HUES48 (cell line): ENCODE data around the gene TANC2.

ENCODE experiments used
- H3K27ac ChIP-seq: one replicate; pipeline ENCODE4 v1.7.0; 2013; ENCODE audit warnings: low read depth, low read length, inconsistent platforms
- H3K27me3 ChIP-seq: 2 replicates; pipeline ENCODE4 v1.6.1; 2013; ENCODE audit warnings: mild to moderate bottlenecking, low read length; ENCODE audit not compliant: control insufficient read depth, insufficient read depth
- H3K36me3 ChIP-seq: 2 replicates; pipeline ENCODE4 v1.6.1; 2013; ENCODE audit warnings: low read length; ENCODE audit not compliant: control insufficient read depth, insufficient read depth
- H3K4me1 ChIP-seq: 2 replicates; pipeline ENCODE4 v1.6.1; 2013; ENCODE audit warnings: mild to moderate bottlenecking, low read length; ENCODE audit not compliant: control insufficient read depth, insufficient read depth
- H3K4me3 ChIP-seq: 2 replicates; pipeline ENCODE4 v1.5.1; 2013; ENCODE audit warnings: mild to moderate bottlenecking, low read depth, low read length
- H3K9ac ChIP-seq: 2 replicates; pipeline ENCODE4 v1.6.1; 2013; ENCODE audit warnings: mild to moderate bottlenecking, low read depth, low read length, moderate library complexity
- H3K9me3 ChIP-seq: 2 replicates; pipeline ENCODE4 v1.6.1; 2013; ENCODE audit warnings: low read length; ENCODE audit not compliant: control insufficient read depth, insufficient read depth

The TANC2 gene

DNA sequence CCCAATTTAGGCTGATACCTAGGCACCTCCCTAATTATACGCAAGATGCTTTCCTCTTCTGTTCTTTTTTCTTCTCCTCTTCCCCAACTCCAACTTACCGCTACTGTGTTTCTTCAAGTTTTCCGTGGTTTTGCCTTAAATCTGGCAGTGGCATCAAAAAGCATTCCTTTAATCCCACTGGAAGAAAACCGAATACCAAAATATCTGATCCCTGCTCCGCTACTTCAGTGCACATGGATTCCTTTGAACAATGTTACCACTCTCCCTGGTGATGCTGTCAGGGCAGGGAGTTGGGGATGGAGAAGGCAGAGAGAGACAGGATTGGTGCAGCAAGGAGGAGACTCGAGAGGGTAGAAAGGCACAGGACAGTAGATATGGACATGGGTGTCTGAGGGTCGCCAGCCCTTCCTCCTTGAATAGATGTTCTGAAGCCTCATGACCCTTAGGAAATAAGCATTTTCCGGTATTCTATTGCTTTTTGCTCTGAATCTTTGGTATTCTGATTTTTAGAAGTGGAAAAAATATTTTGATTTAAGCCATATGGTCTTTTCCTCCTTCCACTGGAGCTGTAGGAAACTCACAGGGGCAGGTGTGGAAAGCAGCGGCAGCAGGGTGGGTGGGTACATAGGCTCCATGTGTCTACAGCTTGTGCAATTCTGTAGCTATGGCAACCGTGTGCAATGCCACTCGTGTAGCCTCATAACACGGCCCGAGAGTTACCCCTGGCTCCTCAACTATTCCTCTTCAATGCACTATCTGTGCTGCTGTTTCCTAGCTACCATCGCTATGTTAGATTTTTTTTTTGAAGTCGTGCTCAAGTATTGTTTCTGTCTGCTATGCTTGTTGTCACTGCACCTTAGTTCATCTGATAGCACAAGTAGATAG is 32.3 kb upstream of the TANC2 start:
- Histone ChIP-seq H3K4me3 (no peak overlapping the region), H3K27me3 (no peaks in the 10 kb centered on the region), H3K4me1 (no peaks in the 10 kb centered on the region), H3K9me3 (no peaks in the 10 kb centered on the region), H3K36me3 (no peaks in the 10 kb centered on the region), H3K9ac (no peak overlapping the region), H3K27ac (no peak overlapping the region)

DNA sequence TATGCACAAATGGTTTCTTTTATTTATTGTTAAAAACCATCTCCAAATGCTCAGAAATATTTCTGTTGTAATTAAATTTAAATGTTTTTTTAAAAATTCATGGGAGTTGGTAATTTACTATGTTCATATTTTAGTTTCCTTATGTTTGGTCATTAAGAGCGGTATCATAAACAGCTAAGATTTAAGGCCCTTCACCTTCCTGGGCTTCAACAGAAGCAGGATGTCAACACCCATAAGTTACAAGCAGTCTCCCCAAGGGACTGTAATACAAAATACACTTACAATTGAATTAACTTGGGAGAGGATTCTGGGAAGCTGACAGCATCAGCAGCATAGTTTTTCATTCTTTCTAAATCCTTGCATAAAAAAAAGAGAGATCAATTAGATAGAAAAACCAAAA is 30.9 kb upstream of the TANC2 start:
- Histone ChIP-seq H3K36me3 (no peaks in the 10 kb centered on the region), H3K27ac (no peak overlapping the region), H3K27me3 (no peaks in the 10 kb centered on the region), H3K9me3 (no peaks in the 10 kb centered on the region), H3K9ac (no peak overlapping the region), H3K4me3 (no peak overlapping the region), H3K4me1 (no peaks in the 10 kb centered on the region)

DNA sequence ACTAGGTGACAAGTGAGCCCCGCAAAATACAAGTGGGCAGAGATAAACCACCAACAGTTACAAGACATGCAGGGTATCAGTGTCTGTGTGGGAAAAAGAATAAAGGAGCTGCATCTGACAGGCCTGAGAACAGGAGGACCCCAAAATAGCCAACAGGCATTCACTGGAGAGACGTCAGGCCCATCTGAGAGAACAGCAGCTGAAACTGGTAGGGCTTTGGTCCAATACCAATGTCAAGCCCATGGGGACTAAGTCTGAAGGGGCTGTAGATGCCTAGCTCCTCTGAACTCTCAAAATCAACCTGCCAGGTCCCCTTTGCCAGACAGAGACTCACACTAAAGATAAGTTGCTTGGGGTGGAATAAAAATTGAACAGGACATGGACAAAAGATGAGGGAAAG is 30.5 kb upstream of the TANC2 start:
- H3K4me1 ChIP-seq = no peaks in the 10 kb centered on the region
- H3K36me3 ChIP-seq = no peaks in the 10 kb centered on the region
- H3K9ac ChIP-seq = no peak overlapping the region
- H3K9me3 ChIP-seq = no peaks in the 10 kb centered on the region
- no peaks in the 10 kb centered on the region for H3K27me3 ChIP-seq
- no peak overlapping the region for H3K4me3 ChIP-seq
- H3K27ac ChIP-seq = no peak overlapping the region

DNA sequence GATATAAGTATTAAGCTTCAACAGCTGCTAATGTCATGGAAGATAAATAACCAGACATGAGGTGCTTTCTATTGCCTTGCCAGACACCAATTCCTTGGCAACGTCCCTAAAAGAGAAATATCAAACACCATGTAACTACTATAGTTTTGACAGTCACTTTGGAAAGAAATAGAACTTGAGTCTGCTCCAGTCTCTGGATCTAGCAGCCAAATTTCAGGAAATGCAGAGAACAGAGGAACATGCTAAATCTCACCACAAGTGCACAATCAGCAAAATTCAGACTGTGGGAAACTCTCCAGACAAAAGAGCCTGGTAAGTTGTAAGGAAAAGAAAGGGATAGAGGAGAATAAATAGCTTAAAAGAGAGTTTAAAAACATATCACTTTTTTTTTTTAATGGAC is 28.4 kb upstream of the TANC2 start:
- Histone ChIP-seq H3K27me3 (no peaks in the 10 kb centered on the region), H3K9ac (no peak overlapping the region), H3K9me3 (peaks cover 3% of the 10 kb centered on the region; the same call in 1 of the 2 replicates), H3K4me3 (no peak overlapping the region), H3K36me3 (no peaks in the 10 kb centered on the region), H3K27ac (no peak overlapping the region), H3K4me1 (no peaks in the 10 kb centered on the region)

DNA sequence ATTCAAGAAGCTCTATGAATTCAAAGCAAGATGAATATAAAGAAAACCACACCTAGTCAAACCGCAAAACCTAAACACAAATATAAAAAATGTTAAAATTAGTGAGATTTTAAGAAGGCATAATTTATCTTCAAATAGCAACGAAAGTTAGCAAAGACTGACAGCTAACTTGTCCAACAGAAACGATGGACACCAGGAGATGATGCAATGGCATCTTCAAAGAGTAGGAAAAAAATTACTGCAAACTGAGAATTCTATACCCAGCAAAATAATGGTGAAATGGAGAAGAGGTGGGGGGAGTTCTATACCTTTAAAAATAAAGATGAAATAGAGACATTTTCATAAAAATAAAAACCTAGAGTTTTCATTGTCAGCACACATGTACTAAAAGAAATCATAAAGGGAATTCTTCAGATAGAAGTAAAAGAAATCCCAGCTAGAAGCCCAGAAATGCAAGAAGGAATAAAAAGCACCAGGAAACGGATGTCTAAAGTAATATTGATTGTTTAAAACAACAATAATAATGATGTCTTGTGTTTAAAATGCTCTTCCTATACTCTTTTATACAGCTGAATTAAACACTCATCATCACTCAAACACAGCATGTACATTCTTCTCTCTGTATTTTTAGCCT is 24.6 kb upstream of the TANC2 start:
- Histone ChIP-seq H3K27ac (no peak overlapping the region), H3K9ac (no peak overlapping the region), H3K36me3 (no peaks in the 10 kb centered on the region), H3K4me1 (no peaks in the 10 kb centered on the region), H3K9me3 (peaks cover 3% of the 10 kb centered on the region; the same call in 1 of the 2 replicates), H3K27me3 (no peaks in the 10 kb centered on the region), H3K4me3 (no peak overlapping the region)

DNA sequence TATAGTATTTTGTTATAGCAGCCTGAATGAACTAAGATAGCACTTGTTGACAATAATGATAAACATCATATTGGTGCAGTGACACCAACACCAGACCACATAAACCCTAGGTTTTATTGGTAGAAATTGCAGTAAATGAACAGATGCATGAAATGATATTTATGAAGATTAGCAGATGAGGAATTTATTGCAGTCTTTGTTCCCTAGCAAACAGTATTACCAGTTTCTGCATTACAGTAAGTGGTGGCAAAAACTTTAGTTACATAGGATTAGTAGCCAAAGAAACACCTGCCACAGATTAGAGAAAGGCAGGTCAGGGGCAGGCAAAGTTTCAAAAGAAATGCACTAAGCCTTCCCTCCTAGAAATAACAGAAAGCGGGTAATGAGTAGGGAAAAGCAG is 17.7 kb upstream of the TANC2 start:
- H3K27me3 ChIP-seq = no peaks in the 10 kb centered on the region
- H3K9ac ChIP-seq = no peak overlapping the region
- H3K27ac ChIP-seq = no peak overlapping the region
- H3K4me1 ChIP-seq = no peaks in the 10 kb centered on the region
- no peaks in the 10 kb centered on the region for H3K36me3 ChIP-seq
- no peak overlapping the region for H3K4me3 ChIP-seq
- no peaks in the 10 kb centered on the region for H3K9me3 ChIP-seq

DNA sequence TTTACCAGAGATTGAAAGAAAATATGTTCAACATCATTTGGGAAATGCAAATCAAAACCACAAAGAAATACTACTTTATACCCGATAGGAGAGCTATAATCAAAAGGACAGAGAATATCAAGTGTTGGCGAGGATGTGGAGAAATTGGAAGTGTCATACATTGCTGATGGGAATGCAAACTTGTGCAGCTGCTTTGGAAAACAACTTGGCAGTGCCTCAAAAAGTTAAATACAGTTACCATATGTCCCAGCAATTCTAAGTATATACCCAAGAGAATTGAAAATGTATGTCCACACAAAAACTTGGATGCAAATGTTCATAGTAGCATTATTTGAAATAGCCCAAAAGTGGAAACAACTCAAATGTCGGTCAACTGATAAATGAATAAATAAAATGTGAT is 17.0 kb upstream of the TANC2 start:
- Histone ChIP-seq H3K27ac (no peak overlapping the region), H3K36me3 (no peaks in the 10 kb centered on the region), H3K27me3 (no peaks in the 10 kb centered on the region), H3K9me3 (no peaks in the 10 kb centered on the region), H3K9ac (no peak overlapping the region), H3K4me3 (no peak overlapping the region), H3K4me1 (no peaks in the 10 kb centered on the region)

DNA sequence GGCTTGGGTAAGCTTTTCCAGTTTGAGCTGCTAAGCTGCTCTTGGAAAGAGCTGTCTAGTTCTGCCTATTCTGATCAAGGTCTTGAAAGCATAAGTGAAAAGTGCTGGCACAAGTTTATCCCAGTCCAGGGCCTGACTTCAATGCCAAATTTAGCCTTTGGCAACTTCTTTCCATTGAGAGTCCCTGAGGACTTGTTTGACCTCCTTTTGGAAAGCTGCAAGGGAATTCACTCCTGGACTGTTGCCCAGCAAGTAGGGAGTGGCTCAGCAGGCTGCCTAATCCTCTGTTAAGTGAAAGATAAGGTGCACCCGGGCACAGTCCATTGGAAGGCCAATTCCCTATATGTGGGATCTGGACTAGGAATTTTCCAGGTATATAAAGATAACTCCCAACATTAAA is 16.0 kb upstream of the TANC2 start:
- H3K4me1 ChIP-seq = no peaks in the 10 kb centered on the region
- no peaks in the 10 kb centered on the region for H3K27me3 ChIP-seq
- H3K27ac ChIP-seq = no peak overlapping the region
- H3K9ac ChIP-seq = no peak overlapping the region
- H3K4me3 ChIP-seq = no peak overlapping the region
- no peaks in the 10 kb centered on the region for H3K36me3 ChIP-seq
- no peaks in the 10 kb centered on the region for H3K9me3 ChIP-seq

DNA sequence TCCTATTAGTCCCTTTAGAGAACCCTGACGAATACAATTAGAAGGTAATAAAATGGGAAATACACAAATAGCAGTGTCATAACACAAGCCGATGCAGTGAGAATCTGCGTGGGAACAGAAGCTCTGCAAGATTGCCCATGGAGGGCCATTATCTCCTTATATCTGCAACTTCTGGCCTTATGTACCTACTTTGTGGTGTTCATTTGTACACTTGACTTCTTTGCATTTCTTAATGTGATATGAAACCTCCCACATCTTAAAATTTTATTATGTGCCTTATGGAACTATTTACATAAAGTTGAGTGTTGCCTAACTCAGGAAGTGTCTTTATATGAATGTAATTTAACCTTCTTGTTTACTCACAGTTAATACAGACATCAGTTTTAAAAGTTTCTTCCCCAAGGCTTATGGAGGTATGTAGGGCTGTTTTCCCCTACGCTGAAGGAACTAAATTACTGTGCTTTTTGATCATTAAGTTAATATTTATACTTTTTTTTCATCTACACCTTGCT is 10.1 kb upstream of the TANC2 start:
- Histone ChIP-seq H3K27me3 (no peaks in the 10 kb centered on the region), H3K27ac (no peak overlapping the region), H3K4me1 (no peaks in the 10 kb centered on the region), H3K4me3 (no peak overlapping the region), H3K36me3 (no peaks in the 10 kb centered on the region), H3K9ac (no peak overlapping the region), H3K9me3 (no peaks in the 10 kb centered on the region)

DNA sequence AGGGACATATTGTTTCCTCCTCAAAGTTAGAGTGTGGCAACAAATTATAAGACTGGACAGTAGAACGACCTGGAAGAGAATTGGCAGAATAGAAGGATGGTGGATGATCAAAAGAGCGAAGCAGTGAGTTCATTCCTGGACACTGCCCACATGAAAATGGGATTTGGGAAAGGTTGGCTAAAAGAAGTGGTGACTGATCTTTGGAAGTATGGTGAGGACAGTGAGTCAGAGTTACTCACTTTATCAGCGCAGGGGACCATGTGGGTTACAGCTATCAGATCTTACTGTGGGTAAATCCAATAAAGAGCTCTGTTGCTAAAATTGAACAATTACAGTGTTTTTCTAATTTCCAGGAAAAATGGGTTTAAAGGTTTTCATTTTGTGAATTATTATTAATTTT is 2.7 kb upstream of the TANC2 start:
- Histone ChIP-seq H3K4me1 (peaks cover 22% of the 10 kb centered on the region), H3K9me3 (no peaks in the 10 kb centered on the region), H3K27me3 (peaks cover 26% of the 10 kb centered on the region), H3K9ac (no peak overlapping the region), H3K27ac (no peak overlapping the region), H3K36me3 (no peaks in the 10 kb centered on the region), H3K4me3 (no peak overlapping the region)

DNA sequence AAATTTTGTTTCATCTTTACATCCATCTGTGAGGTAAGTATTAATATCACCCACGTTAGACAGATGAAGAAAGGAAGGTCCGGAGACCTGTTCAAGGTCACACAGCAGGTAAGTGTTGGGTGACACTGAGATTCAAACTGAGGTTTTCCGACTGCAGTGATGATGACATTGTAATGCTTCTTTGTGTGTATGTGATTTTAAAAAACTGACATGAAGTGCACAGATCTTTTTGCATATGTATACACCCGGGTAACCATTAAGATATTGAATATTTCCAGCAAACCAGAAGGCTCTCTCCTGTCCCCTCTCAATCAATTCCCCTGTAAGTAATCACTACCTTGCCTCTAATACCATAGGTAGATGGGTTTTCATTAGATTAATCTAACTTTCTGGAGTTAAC is 1.5 kb upstream of the TANC2 start:
- Histone ChIP-seq H3K4me3 (no peak overlapping the region), H3K36me3 (no peaks in the 10 kb centered on the region), H3K27me3 (peaks cover 26% of the 10 kb centered on the region), H3K4me1 (peaks cover 28% of the 10 kb centered on the region), H3K9ac (no peak overlapping the region), H3K9me3 (no peaks in the 10 kb centered on the region), H3K27ac (no peak overlapping the region)
